Midbrain (tissue), 1 donor: ENCODE results near the gene MATCAP1.
A peak's percentile ranks its signal among the peaks of the same experiment; 100 is the strongest.

Source experiments
- DNase-seq: peaks from one replicate; lab custom pipeline; 2025; lab: John Stamatoyannopoulos, UW

The MATCAP1 gene

DNA sequence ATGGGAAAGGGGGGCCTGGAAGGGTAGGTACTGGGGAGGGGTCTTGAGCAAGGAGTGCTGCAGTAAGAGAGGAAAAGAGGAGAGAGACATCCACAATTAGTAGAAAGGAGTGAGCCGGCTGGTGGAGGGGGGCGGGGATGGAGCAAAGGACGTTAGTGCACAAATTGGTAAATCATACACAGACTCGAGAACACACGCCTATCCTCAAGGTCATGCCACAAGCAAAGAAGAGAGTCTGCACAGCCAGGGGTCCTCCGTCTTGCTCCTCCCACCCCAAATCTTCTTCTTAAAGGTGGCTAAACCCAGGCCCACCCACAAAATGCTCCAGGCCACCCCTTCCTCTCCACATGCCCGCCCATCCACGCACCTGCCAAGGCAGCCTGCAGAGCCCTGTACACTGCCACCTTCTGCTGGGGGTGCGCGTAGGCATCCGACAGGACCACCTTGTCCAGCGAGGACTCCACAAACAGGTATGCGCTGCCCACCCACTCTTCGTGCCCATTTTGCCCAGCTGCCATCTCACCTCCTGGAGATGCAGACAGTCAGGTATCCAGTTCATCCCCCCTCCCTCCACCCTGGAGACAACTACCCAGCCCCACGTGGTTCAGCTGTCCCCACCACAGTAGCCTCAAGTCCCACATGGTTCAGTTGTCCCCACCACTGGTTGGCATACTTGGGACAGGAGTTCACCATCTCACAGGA lies 27.5 kb downstream of the MATCAP1 start:
- DNase-seq, result no peak

GRCh38 chr16:67155295-67156142 lies 28.2 kb downstream of the MATCAP1 start:
- peak; percentile 86 for DNase-seq

DNA sequence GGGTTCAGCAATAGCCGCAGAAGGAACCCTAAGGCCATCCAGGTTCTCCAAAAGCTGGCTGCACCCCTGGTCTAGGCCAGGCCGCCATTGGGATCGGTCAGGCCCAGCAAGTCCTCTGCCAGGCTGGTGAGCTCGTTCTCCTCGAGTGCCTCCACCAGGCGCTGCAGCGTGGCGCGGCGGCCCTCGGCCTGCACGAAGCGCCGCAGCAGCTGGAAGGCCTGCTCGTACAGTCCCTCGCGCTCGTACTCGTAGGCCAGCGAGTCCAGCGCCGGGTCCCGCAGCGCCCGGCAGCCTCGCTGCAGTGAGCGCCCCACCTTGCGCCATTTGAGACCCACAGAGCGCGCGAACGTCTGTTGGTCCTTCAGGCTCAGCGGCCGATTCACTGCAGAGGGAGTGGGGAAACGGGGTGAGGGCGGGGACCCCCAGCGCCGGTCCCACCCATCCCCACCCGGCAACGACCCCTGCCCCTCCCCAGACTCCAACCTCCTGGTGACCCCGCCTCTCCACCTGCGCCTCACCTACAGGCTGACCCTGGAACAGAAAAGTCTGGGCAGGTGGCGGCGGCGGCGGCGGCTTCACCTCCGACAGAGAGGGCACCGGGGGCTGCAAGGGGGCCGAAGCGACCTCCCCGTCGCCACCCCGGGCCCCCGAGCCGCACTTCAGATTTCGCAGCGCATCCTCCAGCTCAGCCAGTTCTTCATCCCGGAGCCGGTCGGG lies 29.0 kb downstream of the MATCAP1 start:
- no peak for DNase-seq

DNA sequence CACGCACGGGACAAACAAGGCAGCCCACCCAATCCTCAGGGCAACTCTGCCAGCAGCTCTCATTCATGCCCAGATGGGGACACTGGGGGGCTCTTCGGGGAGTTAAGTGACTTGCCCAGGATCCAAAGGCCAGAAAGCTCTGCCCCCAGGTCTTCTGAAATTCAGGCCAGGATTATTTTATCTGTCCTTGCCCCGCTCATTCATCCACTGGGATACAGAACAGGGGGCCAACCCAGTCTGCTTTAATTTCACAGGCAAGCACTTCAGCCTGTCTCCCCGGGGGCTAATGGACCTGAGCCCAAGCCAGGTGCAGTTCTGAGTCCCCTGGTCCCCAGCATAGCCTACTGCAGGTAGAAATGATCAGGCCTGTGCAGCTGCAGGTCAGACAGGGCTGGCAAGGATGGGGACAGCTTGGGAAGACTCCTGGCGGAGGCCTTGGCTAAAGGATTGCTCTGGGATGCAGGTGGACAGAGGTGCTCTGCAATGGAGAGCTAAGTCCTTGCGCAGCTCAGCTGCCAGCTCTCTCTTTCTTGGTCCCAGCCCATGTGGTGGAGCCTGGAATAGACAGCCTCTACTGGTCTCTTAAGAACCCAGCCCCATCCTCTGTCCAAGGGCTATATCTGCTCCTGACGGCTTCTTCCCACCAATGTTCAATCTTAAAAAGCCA lies 32.2 kb downstream of the MATCAP1 start:
- no peak for DNase-seq

DNA sequence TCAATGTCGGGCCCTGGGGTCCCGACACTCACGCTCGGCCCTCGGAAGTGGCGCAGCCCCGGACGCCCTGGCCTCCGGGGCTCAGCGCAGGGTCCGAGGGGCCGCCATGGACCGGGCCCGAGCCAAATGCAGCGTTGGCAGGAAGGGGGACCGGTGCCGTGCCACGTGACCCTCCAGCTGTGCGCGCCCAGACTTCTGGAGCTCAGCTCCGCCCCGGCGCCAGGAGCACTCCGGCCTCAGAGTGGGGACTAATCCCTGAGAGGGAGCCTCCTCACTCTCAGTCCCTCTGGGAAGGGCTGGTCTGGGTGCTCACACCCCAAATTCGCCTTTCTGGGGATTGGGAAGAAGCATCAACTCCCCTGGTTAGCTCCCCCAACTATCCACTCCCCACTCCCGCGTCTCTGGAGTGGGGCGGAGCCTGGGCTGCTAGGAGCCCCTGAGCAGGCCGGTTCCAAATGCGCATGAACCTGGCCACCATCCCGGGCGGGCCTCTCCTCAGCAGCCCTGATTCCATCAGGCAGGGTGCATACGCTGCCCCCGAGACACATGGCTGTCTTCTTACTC lies 32.8 kb downstream of the MATCAP1 start, which contains the start of gene B3GNT9:
TSS of gene B3GNT9 (minus strand) at position 166 of the 564 bp plus-strand sequence. CDS start 513 bp downstream, outside the sequence.
- peak; percentile 75 for DNase-seq

DNA sequence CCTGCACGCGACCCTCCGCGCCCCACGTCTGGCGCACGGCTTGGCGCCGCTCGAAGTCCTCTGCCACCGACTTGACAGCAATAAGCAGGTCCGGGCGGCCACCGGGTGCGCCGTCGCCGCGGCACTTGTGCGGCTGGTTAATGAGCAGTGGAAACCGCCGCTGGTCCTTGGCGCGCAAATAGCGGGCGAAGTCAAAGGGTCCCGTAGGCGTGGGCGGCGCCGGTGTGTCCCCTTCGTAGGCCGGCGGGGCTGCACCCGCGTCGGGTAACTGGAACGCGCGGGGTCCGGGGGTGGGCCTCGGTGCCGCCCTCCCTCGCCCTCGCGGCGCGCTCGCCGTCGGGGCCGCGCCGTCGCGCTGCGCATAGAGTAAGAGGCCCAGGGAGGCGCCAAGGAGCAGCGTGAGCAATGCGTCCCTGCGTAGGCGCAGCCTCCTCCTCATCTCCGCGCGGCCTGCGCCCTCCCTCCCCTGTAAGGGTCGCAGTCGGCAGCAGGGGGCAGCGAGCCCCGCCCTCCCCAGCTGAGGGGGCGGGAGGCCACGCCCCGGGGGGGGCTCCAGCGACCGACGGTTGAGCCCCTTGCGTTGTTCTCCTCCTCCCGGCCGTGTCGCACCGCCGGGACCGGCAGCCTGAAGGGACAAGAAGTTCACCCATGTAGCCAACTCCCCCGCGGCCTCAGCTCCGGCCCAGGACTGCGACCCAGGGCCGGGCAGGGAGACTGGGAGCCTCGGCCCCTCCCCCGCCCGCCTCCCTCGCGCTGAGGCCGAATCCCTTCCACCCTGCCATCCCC lies 33.5 kb downstream of the MATCAP1 start:
- DNase-seq, result no peak

DNA sequence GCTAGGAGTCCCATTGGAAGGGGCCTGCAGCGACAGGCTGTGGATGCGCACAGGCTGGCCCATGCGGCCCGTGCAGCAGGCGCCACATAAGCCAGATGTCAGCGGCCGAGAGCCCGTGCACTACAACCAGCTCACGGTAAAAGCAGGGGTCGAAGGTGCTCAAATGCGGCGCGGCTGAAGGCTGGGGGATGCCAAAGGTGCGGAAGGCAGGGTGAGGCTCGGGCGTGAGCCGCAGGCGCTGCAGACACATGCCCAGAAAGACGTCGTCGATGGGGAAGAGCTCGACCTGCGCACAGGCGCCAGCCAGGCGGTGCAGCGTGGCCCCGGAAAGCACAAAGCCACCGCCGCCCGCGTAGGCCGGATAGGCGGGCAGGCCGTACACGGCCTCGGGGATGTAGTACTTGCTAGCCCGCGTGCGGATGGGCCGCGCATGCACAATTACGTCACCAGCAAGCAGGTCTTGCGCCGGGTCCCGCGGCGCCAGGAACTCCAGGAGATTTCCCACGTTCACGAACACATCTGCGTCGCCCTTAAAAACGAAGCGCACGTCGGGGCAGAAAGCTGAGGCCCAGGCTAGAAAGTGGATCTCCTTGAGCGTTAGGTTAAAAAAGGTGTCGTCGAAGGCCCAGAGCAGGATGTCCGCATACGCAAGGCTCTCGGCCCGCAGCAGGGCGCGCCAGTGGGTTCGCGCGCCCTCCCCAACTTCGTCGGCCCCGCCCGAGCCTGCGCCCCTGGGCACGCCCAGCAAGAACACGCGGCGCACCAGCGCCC lies 34.3 kb downstream of the MATCAP1 start:
- DNase-seq, result no peak

DNA sequence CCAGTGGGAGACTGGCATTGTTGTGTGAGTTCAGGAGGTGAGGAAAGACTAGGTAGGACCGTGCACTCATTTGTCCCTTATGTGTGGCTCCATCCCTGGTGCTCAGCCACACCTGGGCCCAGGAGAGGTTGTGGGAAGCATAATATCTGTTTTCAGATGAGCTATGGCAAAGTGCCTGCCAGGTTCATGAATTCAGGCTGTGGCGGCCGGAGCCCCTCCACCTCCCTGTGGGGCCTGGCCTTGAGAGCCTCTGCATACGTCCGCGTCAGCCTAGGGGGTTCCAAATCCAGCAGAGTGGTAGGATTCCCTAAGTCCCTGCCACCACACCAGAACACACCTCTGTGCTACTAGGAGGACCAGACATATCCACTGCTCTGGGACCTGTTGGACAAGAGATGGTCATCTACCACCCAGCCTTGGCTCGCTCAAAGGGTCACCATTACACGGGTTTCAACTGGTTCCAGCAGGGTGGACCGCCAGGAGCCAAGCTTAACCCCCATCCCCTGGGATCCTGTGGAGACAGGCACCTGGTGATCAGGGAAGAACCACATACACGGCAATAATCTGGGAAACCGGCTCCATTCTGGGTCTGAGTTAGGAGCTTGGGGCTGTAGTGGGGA lies 35.0 kb downstream of the MATCAP1 start:
- no peak for DNase-seq

DNA sequence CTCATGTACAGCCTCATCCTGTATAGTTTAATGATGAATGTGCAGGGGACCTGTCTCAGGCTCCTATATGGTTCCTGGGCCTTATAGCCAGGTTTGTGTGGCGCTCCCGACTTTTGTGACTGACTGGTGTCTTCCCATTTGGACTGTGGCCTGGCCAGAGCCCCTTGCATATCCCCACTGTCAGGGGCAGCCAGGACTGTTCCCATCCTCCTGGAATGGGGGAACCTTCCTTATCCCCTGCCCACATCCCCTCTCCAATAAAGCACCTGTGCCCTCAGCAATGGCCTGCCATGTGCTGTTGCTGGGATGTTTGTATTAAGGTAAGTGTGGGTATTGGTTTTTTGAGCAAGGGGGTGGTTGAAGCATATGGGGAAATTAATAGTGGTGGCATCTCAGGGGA lies 35.5 kb downstream of the MATCAP1 start:
- DNase-seq, result no peak

DNA sequence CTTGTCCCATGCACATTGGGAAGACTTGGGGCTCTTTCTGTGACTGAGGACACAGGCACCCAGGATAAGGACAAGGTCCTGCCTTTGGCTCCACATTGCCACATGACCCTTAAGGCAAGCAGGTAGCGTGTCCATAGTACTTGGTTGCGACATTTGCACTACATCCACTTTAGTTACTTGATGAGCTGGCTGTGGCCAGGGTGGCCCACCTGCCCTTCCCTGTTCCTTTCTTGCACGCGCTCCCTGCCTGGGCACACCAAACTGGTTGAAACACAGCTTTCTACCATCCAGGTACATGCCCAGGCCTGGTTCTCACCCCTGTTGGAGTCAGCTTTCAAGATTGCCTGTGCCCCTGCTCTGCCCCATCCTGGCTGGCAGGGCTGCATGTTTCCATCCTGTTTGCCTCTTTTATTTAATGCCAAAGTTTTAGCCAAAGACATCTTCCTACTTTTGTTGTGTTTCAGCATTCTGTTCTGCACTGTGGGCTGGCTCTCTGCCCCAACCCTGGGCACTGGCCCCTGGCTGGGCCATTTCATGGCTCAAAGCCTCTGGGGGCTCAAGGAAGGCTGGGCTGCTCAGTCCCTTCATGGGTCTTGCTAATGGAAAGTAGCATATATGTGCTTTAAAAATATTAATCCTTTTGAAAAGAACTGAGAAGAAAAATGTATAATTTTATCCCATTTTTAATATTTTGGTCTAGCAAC lies 36.2 kb downstream of the MATCAP1 start:
- DNase-seq, result peak; percentile 35

GRCh38 chr16:67146523-67147357 lies 37.0 kb downstream of the MATCAP1 start:
- peak; percentile 10 for DNase-seq

DNA sequence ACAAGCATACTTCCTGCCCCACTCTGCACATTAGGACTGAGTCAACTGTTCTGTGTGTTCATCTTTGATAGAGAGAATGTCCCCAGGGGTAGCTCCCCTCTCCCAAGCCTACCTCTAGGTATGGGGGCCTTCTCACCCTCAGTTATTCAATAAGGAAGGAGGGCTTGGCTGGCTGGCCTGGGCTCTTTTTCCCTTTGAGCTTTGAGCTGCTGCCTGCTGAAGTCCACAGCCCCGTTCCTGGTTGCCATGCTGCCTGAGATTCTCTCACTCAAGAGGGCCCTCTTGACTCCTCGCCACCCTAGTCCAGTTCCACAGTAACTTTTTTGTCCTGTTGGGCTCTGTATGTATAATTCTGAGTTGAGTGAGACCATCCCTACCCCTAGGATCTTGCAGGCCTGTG lies 38.0 kb downstream of the MATCAP1 start:
- no peak for DNase-seq

- DNase-seq, result no peak
Measured at GRCh38 chr16:67144943-67145342, 38.8 kb downstream of the MATCAP1 start.

DNA sequence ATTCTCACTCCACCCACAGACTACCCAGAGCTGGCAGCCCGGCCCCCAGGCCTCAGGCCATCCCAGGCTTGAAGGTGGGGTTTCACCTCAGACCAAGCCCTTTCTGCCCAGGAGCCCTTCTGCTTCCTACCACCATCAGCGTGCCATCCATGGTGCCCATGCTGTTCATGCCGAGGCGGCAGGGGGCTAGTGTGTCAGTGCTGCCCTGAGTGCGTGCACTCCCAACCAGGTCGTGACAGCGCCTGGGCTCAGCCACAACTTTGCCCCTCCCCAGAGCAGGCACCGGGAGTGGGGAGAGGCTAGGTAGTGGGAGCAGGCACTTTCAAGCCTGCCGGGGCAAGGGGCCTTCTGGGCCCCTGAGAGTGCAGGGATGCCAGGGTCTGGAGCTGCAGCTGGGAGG lies 41.4 kb downstream of the MATCAP1 start:
- DNase-seq, result no peak

- DNase-seq, result no peak
Measured at GRCh38 chr16:67141391-67141790, 42.4 kb downstream of the MATCAP1 start.

DNA sequence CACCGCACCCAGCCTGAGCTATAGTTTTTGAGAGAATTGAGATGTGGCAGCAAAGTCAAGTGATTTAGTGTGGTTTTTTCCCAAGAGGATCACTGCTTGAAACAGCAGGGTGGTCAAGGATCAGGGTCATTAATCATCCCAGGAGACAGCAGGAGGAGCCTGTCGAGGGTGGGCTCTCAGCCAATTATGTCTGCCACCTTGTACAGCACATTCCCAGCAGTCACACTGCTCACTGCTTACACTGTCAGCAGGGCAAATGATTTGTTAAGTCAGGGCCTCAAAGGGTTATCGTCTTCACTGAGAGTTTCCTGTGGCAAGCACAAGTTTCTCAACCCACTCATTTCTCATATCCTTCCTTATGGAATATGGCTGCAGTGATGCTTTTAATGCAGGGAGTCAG lies 46.2 kb downstream of the MATCAP1 start:
- DNase-seq, result no peak

GRCh38 chr16:67129422-67129821 lies 54.3 kb downstream of the MATCAP1 start:
- DNase-seq, result peak; percentile 55

- no peak for DNase-seq
Measured at GRCh38 chr16:67128887-67129286, 54.9 kb downstream of the MATCAP1 start.
